ENCODE results near the gene SLITRK4. TPM values are rescaled to one million over a fixed set of nuclear protein-coding genes. Genes with fewer than 3 reads are reported as not detected.

SLITRK4 gene
- total RNA-seq, 1 donor from 2014 or later = 3.7 TPM

GRCh38 chrX:143621276-143621675 is 14.6 kb downstream of the SLITRK4 start:
- Mint-ChIP-seq H3K9me3 (no peaks in the 10 kb centered on the region), H3K27ac (no peak overlapping the region)
- TF ChIP-seq CTCF (conservative IDR thresholded peaks at IDR 0.05) = no peak

GRCh38 chrX:143615851-143616250 is 20.1 kb downstream of the SLITRK4 start:
- Mint-ChIP-seq H3K27ac (no peak overlapping the region), H3K9me3 (no peaks in the 10 kb centered on the region), H3K4me3 (no peak overlapping the region), H3K4me1 (ENCODE audit: unreplicated experiment) (no peaks in the 10 kb centered on the region), H3K27me3 (no peaks in the 10 kb centered on the region), H3K36me3 (no peaks in the 10 kb centered on the region)
- no peak for DNase-seq (ENCODE audit: extremely low spot score, unreplicated experiment)
- no peak for TF ChIP-seq CTCF (conservative IDR thresholded peaks at IDR 0.05)

More at GRCh38 chrX:143621276-143621675, 14.6 kb downstream of the SLITRK4 start:
- H3K4me3 Mint-ChIP-seq = no peak overlapping the region
- H3K36me3 Mint-ChIP-seq = no peaks in the 10 kb centered on the region
- H3K4me1 Mint-ChIP-seq (ENCODE audit: unreplicated experiment) = no peaks in the 10 kb centered on the region
- DNase-seq (ENCODE audit: extremely low spot score, unreplicated experiment) = no peak
- H3K27me3 Mint-ChIP-seq = no peaks in the 10 kb centered on the region

GRCh38 chrX:143601809-143602208 is 34.1 kb downstream of the SLITRK4 start:
- H3K9me3 Mint-ChIP-seq = no peaks in the 10 kb centered on the region
- no peaks in the 10 kb centered on the region for H3K27me3 Mint-ChIP-seq
- no peak for DNase-seq (ENCODE audit: extremely low spot score, unreplicated experiment)

GRCh38 chrX:143581240-143581639 is 54.7 kb downstream of the SLITRK4 start:
- Mint-ChIP-seq H3K27ac (no peak overlapping the region), H3K36me3 (no peaks in the 10 kb centered on the region), H3K4me1 (ENCODE audit: unreplicated experiment) (no peaks in the 10 kb centered on the region), H3K27me3 (no peaks in the 10 kb centered on the region), H3K9me3 (no peaks in the 10 kb centered on the region), H3K4me3 (no peak overlapping the region)
- no peak for DNase-seq (ENCODE audit: extremely low spot score, unreplicated experiment)
- TF ChIP-seq CTCF (conservative IDR thresholded peaks at IDR 0.05) = no peak

More at GRCh38 chrX:143601809-143602208, 34.1 kb downstream of the SLITRK4 start:
- no peaks in the 10 kb centered on the region for H3K36me3 Mint-ChIP-seq
- no peak for TF ChIP-seq CTCF (conservative IDR thresholded peaks at IDR 0.05)
- H3K4me3 Mint-ChIP-seq = no peak overlapping the region
- no peak overlapping the region for H3K27ac Mint-ChIP-seq
- no peaks in the 10 kb centered on the region for H3K4me1 Mint-ChIP-seq (ENCODE audit: unreplicated experiment)

- H3K27me3 Mint-ChIP-seq = no peaks in the 10 kb centered on the region
- TF ChIP-seq CTCF (conservative IDR thresholded peaks at IDR 0.05) = no peak
- H3K9me3 Mint-ChIP-seq = no peaks in the 10 kb centered on the region
- no peak for DNase-seq (ENCODE audit: extremely low spot score, unreplicated experiment)
- no peaks in the 10 kb centered on the region for H3K4me1 Mint-ChIP-seq (ENCODE audit: unreplicated experiment)
- no peak overlapping the region for H3K27ac Mint-ChIP-seq
- no peak overlapping the region for H3K4me3 Mint-ChIP-seq
- no peaks in the 10 kb centered on the region for H3K36me3 Mint-ChIP-seq
Observed at GRCh38 chrX:143580266-143580665, 55.6 kb downstream of the SLITRK4 start.

Other genes with a start within 250 kb of the SLITRK4 start
- gene SPANXN3, start 118.6 kb downstream of the SLITRK4 start, total RNA-seq (ENCODE audit: low replicate concordance) = not detected in 2 replicates
- not detected in 2 replicates for gene SPANXN2, start 84.7 kb upstream of the SLITRK4 start, total RNA-seq (ENCODE audit: low replicate concordance)
- not detected in 2 replicates for gene UBE2NL, start 248.0 kb upstream of the SLITRK4 start, total RNA-seq (ENCODE audit: low replicate concordance)

All from type B pancreatic cell (in vitro differentiated cells).